H1 (cell line): ENCODE results near the gene COL1A1. TPM values are rescaled to one million over a fixed set of nuclear protein-coding genes. Genes with fewer than 3 reads are reported as not detected.

Source experiments
- CTCF ChIA-PET: fragments of 300-600 bp; sonication (Branson Sonifier 250); formaldehyde crosslinking; loops from one replicate; lab custom pipeline; 2021; ENCODE audit not compliant: partially characterized antibody; lab: Charles Lee
- POLR2A ChIA-PET: fragments of 300-600 bp; sonication (Branson Sonifier 250); formaldehyde crosslinking; loops from one replicate; lab custom pipeline; 2021; ENCODE audit warnings: inconsistent platforms; ENCODE audit not compliant: partially characterized antibody; lab: Charles Lee
- DNase-seq, 2 experiments: peaks; one replicate each; pipeline versions ENCODE4 v3.0.0 to v3.0.0-alpha.2; 2010 to 2022; ENCODE audit warnings: low spot score in 2 of 2, low read depth in 1 of 2, mixed read lengths in 1 of 2
- FAIRE-seq: peaks from 2 replicates; lab custom pipeline; 2011; peaks lifted over from hg19 to GRCh38; lab: Jason Lieb, UNC
- H2AFZ ChIP-seq: 2 replicates; pipeline ENCODE4 v1.8.1; 2012; ENCODE audit warnings: low read length, inconsistent platforms
- H2AK5ac ChIP-seq: 2 replicates; pipeline ENCODE4 v1.6.1; 2013; ENCODE audit warnings: low read depth, low read length
- H2BK120ac ChIP-seq: replicated peaks from 2 replicates; pipeline ENCODE3; 2013; ENCODE audit warnings: low read depth, low read length, inconsistent platforms
- H2BK12ac ChIP-seq: 2 replicates; pipeline ENCODE4 v1.6.1; 2013; ENCODE audit warnings: low read depth, low read length
- H2BK15ac ChIP-seq: 2 replicates; pipeline ENCODE4 v1.6.1; 2013; ENCODE audit warnings: low read length
- H2BK20ac ChIP-seq: 2 replicates; pipeline ENCODE4 v1.6.1; 2013; ENCODE audit warnings: low read length
- H2BK5ac ChIP-seq: 2 replicates; pipeline ENCODE4 v1.6.1; 2013; ENCODE audit warnings: low read depth, low read length
- H3K14ac ChIP-seq: 2 replicates; pipeline ENCODE4 v1.6.1; 2013; ENCODE audit warnings: inconsistent platforms; ENCODE audit not compliant: insufficient read length
- H3K18ac ChIP-seq: 2 replicates; pipeline ENCODE4 v1.6.1; 2013; ENCODE audit warnings: low read length; ENCODE audit errors: extremely low read depth
- H3K23ac ChIP-seq: 2 replicates; pipeline ENCODE4 v1.6.1; 2013; ENCODE audit warnings: inconsistent platforms; ENCODE audit not compliant: insufficient read length
- H3K23me2 ChIP-seq: 2 replicates; pipeline ENCODE4 v1.6.1; 2013; ENCODE audit warnings: low read depth, low read length
- H3K27ac ChIP-seq: 2 replicates; pipeline ENCODE4 v1.6.1; 2011; ENCODE audit warnings: low read depth, low read length, inconsistent platforms
- H3K27me3 ChIP-seq, 4 experiments: replicated peaks in 1 of 4; 1 replicate in 1 of 4; 2 replicates in 3 of 4; pipeline versions ENCODE4 v1.6.1 to v1.8.1; 2011 to 2013; ENCODE audit warnings: low read length in 3 of 4, mild to moderate bottlenecking in 3 of 4, inconsistent platforms in 2 of 4, mixed read lengths in 2 of 4, moderate library complexity in 1 of 4; ENCODE audit not compliant: control insufficient read depth in 3 of 4, insufficient read depth in 3 of 4; ENCODE audit errors: extremely low read depth in 1 of 4
- H3K36me3 ChIP-seq, 4 experiments: 2 replicates each; pipeline versions ENCODE4 v1.6.1 to v1.8.1; 2011 to 2013; ENCODE audit warnings: mild to moderate bottlenecking in 4 of 4, low read length in 3 of 4, moderate library complexity in 2 of 4, control low read depth in 1 of 4, inconsistent platforms in 1 of 4; ENCODE audit not compliant: insufficient read depth in 4 of 4, control insufficient read depth in 2 of 4
- H3K4ac ChIP-seq: replicated peaks from 2 replicates; pipeline ENCODE3; 2013; ENCODE audit warnings: low read length, low read depth, mixed read lengths, inconsistent platforms; ENCODE audit not compliant: insufficient read length
- H3K4me1 ChIP-seq, 4 experiments: replicated peaks in 1 of 4; 1 replicate in 1 of 4; 2 replicates in 3 of 4; pipeline versions ENCODE4 v1.6.1 to v1.8.1; 2011 to 2013; ENCODE audit warnings: low read length in 3 of 4, inconsistent platforms in 2 of 4, mixed read lengths in 1 of 4; ENCODE audit not compliant: insufficient read depth in 4 of 4, control insufficient read depth in 3 of 4
- H3K4me2 ChIP-seq, 2 experiments: 2 replicates each; pipeline versions ENCODE4 v1.6.1 to v1.8.1; 2011 to 2013; ENCODE audit warnings: low read depth in 2 of 2, low read length in 2 of 2, control low read depth in 1 of 2, inconsistent platforms in 1 of 2, mild to moderate bottlenecking in 1 of 2; ENCODE audit not compliant: insufficient read depth in 1 of 2
- H3K4me3 ChIP-seq, 4 experiments: fragments of 200-600, 300-600 bp in 1 of 4; sonication (generic), shearing (Covaris generic), sonication (Bioruptor Twin) in 1 of 4; 2 replicates each; pipeline versions ENCODE4 v1.5.1 to v1.8.1; 2011 to 2016; ENCODE audit warnings: low read length in 4 of 4, low read depth in 3 of 4, control low read depth in 2 of 4, inconsistent platforms in 2 of 4, mild to moderate bottlenecking in 2 of 4, mixed read lengths in 1 of 4, moderate library complexity in 1 of 4; ENCODE audit not compliant: insufficient read depth in 2 of 4; ENCODE audit errors: extremely low read depth in 1 of 4
- H3K56ac ChIP-seq: replicated peaks from 2 replicates; pipeline ENCODE3; 2013; ENCODE audit warnings: low read depth, mild to moderate bottlenecking, mixed read lengths, low read length, inconsistent platforms; ENCODE audit not compliant: insufficient read length
- H3K79me1 ChIP-seq: 2 replicates; pipeline ENCODE4 v1.6.1; 2013; ENCODE audit warnings: low read depth, low read length, control low read depth
- H3K79me2 ChIP-seq, 2 experiments: 2 replicates each; pipeline versions ENCODE4 v1.6.1 to v1.8.1; 2012 to 2013; ENCODE audit warnings: low read length in 2 of 2, mild to moderate bottlenecking in 2 of 2, inconsistent platforms in 1 of 2; ENCODE audit not compliant: insufficient read depth in 2 of 2, control insufficient read depth in 1 of 2
- H3K9ac ChIP-seq, 4 experiments: replicated peaks in 1 of 4; 1 replicate in 1 of 4; 2 replicates in 3 of 4; pipeline versions ENCODE4 v1.6.1 to v1.8.1; 2011 to 2013; ENCODE audit warnings: low read depth in 3 of 4, low read length in 3 of 4, control low read depth in 2 of 4, mild to moderate bottlenecking in 2 of 4, moderate library complexity in 2 of 4, inconsistent platforms in 1 of 4; ENCODE audit errors: extremely low read depth in 1 of 4
- H3K9me3 ChIP-seq, 2 experiments: 2 replicates each; pipeline versions ENCODE4 v1.6.1 to v1.8.1; 2012 to 2013; ENCODE audit warnings: mild to moderate bottlenecking in 2 of 2, moderate library complexity in 2 of 2, control low read depth in 1 of 2, inconsistent platforms in 1 of 2, low read depth in 1 of 2, low read length in 1 of 2, mixed read lengths in 1 of 2; ENCODE audit not compliant: insufficient read depth in 2 of 2
- H4K20me1 ChIP-seq, 2 experiments: replicated peaks in 1 of 2; 2 replicates each; pipeline versions ENCODE3 to v1.8.1; 2011 to 2013; ENCODE audit warnings: inconsistent platforms in 2 of 2, low read length in 2 of 2, mild to moderate bottlenecking in 1 of 2; ENCODE audit not compliant: insufficient read depth in 2 of 2, control insufficient read depth in 1 of 2
- H4K5ac ChIP-seq: 2 replicates; pipeline ENCODE4 v1.6.1; 2013; ENCODE audit warnings: low read length, low read depth, mixed read lengths, inconsistent platforms; ENCODE audit not compliant: insufficient read length
- H4K8ac ChIP-seq: 2 replicates; pipeline ENCODE4 v1.8.0; 2013; ENCODE audit warnings: mild to moderate bottlenecking, moderate library complexity, low read length, inconsistent platforms; ENCODE audit not compliant: insufficient read depth; ENCODE audit errors: extremely low read depth
- H4K91ac ChIP-seq: replicated peaks from 2 replicates; pipeline ENCODE3; 2013; ENCODE audit warnings: low read length, mixed read lengths, inconsistent platforms; ENCODE audit not compliant: insufficient read length
- GABPA ChIP-seq: IDR thresholded peaks from 2 replicates; pipeline ENCODE4 v1.6.1; 2011; ENCODE audit warnings: mild to moderate bottlenecking, low read length, moderate library complexity, borderline replicate concordance; ENCODE audit not compliant: insufficient read depth
- HDAC6 ChIP-seq: IDR thresholded peaks from one replicate; pipeline ENCODE4 v1.7.1; 2012; ENCODE audit warnings: low read depth, mild to moderate bottlenecking, inconsistent platforms, low read length, moderate library complexity
- JUN ChIP-seq: IDR thresholded peaks from 2 replicates; pipeline ENCODE4 v1.6.1; 2011; ENCODE audit warnings: low read depth, mild to moderate bottlenecking, improper control_type of control experiment, low read length
- MAFK ChIP-seq: IDR thresholded peaks from 2 replicates; pipeline ENCODE4 v1.6.1; 2012; ENCODE audit warnings: low read depth, mild to moderate bottlenecking, improper control_type of control experiment, low read length
- POLR2A ChIP-seq, 2 experiments: IDR thresholded peaks; 1 replicate in 1 of 2; 2 replicates in 1 of 2; pipeline ENCODE4 v1.6.1; 2011; ENCODE audit warnings: low read depth in 2 of 2, low read length in 2 of 2, mild to moderate bottlenecking in 2 of 2; ENCODE audit errors: control extremely low read depth in 1 of 2
- SAP30 ChIP-seq: fragments of 300-600 bp; sonication (generic); IDR thresholded peaks from 2 replicates; pipeline ENCODE4 v1.7.1; 2012; ENCODE audit warnings: low read length, moderate library complexity, mild to moderate bottlenecking, inconsistent platforms; ENCODE audit not compliant: insufficient read depth, insufficient replicate concordance
- TAF7 ChIP-seq: optimal IDR thresholded peaks from 2 replicates; pipeline ENCODE3; 2011; ENCODE audit warnings: low read depth, mild to moderate bottlenecking, inconsistent platforms, low read length, moderate library complexity, borderline replicate concordance
- WGBS, 2 experiments: shearing (Covaris generic) in 1 of 2; methylation state at CpG; one replicate each; pipeline versions ENCODE4 v1.1.6 to v1.1.7; 2013 to 2015; ENCODE audit warnings: low lambda C conversion rate in 2 of 2, mixed read lengths in 2 of 2, inconsistent platforms in 1 of 2, low coverage in 1 of 2, missing lambda C conversion rate in 1 of 2; ENCODE audit not compliant: insufficient replicate concordance in 2 of 2, insufficient coverage in 1 of 2, insufficient read length in 1 of 2; ENCODE audit errors: extremely low coverage in 1 of 2, missing lambda C conversion rate in 1 of 2; 5-methylcytosine and 5-hydroxymethylcytosine counted together
- polyA plus RNA-seq, 7 experiments: library from polyadenylated mRNA; depleted of rRNA in 3 of 7; stranded (reverse) in 5 of 7; unstranded in 2 of 7; fragments of >200 nt in 5 of 7; fragments of 200-250 nt in 2 of 7; gene quantifications; 1 replicate in 5 of 7; 2 replicates in 1 of 7; 4 replicates in 1 of 7; pipeline versions ENCODE4 v1.2.1 to v1.2.3, GENCODE V29; 2011 to 2013; ENCODE audit warnings: missing spikeins in 2 of 7, mixed read lengths in 2 of 7
- total RNA-seq: library from RNA; stranded (reverse); fragmentation: NEBNext Ultra II Directional; extraction: Animal tissue kit (Norgen Biotek cat#: 25700); gene quantifications from 2 replicates; pipeline ENCODE4 v1.2.1, GENCODE V29; 2021
- TF ChIP-seq, protein P1 (sequence below): IDR thresholded peaks from 2 replicates; pipeline ENCODE4 v1.6.1; 2012; ENCODE audit warnings: inconsistent platforms

Gene COL1A1
- total and polyA plus RNA-seq, 2 of the 8 experiments (the other 6 are each of a cell fraction or from before 2014, with no cell fraction given), result 14.1 to 80.4 TPM

DNA sequence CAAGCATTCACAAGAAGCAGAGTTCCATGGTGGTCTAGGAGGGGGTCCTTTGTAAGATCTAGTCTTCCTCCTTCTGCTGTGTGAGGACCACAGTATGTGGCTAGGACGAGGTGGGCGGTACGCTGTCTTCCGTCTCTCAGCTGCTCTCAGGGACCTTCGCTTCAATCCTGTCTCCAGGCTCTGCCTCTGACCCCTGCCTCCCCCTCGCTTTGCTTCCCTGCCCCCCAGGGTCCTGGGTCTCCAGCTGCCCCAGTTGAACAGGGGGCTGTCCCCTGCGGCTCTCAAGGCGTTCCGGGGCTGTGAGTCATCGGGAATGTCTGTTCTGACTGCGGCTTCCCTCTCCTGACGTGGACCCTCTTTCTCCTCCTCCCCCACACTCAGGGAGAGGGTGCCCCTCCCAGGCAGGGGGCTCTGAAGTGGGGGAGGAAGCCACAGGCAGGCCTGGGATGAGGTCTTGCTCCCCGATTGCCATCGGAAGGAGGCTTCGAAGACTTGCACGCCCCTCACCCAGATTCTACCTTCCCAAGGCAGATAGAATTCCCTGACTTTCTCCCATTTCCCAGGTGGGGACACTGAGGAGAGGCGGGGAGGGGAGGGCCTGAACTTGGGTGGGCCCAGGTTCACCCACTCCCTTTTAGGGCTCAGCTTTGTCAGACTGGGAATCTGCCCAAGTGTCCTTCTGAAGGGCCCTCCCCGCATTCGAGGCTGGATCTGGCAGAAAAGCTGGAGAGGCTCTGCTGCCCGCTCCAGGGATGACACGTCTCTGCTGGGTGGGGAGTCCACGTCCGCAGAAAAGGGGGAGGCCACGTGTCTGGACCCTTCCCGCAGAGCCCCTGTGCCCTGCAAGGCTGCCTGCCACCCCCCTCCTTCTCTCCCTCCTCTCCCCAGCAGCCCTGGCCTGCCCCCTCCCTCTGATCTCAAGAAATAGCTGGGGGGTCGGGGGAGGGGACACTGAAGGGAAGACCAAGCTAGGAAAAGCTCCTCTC, 9.1 kb upstream of the COL1A1 start:
- Histone ChIP-seq H3K23ac (no peak overlapping the region), H4K20me1 (no peaks in the 10 kb centered on the region), H2BK5ac (peak overlapping the region; percentile 96; the same call in 1 of the 2 replicates), H3K9me3 (no peaks in the 10 kb centered on the region), H2BK12ac (peak overlapping the region; percentile 100; the same call in 1 of the 2 replicates), H4K5ac (peak overlapping the region; percentile 42), H3K36me3 (no peaks in the 10 kb centered on the region), H3K4me1 (peaks cover 20 to 47% (median 39%) of the 10 kb centered on the region in 4 experiments), H3K18ac (peak overlapping the region; percentile 95), H4K8ac (peak overlapping the region; percentile 28; the same call in 1 of the 2 replicates), H3K27me3 (peaks cover 0 to 2% (median under 1%) of the 10 kb centered on the region in 4 experiments; a peak in 1 of 7 replicates), H3K23me2 (no peaks in the 10 kb centered on the region; the same call in 1 of the 2 replicates), H4K91ac (peak overlapping the region; percentile 94), H3K79me1 (no peaks in the 10 kb centered on the region), H3K14ac (no peak overlapping the region), H2BK20ac (peak overlapping the region; percentile 100), H3K4me2 (peak overlapping the region; percentile 39 to 47), H3K4ac (peak overlapping the region; percentile 24), H3K56ac (no peak overlapping the region), H2AFZ (no peak overlapping the region), H3K4me3 (no peak overlapping the region; a peak in 1 of 8 replicates), H3K79me2 (no peaks in the 10 kb centered on the region), H3K27ac (no peak overlapping the region), H2AK5ac (peak overlapping the region; percentile 97; the same call in 1 of the 2 replicates), H2BK15ac (peak overlapping the region; percentile 100), H2BK120ac (peak overlapping the region; percentile 90), H3K9ac (peak overlapping the region in 2 of 4 experiments; percentile 19 to 25; a peak in 3 of 7 replicates)
- WGBS, 2 experiments, result 30% methylated on average over 19 of the region's 26 CpGs; no CpG with 5 or more reads in 1 of the 2 experiments
- POLR2A ChIA-PET, result interaction anchor here (0.7 to 3.2 kb wide), 8 partner anchors 10 to 148 kb away, joined by 3 to 17 read pairs (median 3); partner anchors contain the start of genes COL1A1, SGCA and TMEM92
- CTCF ChIA-PET, result interaction anchor here (0.6 to 24.4 kb wide), 10 partner anchors 4 to 163 kb away, joined by 3 to 1349 read pairs (median 7); partner anchors contain the start of genes COL1A1, EME1, MRPL27 and TMEM92
- FAIRE-seq (no peak), DNase-seq (peak; percentile 67 to 81)
- no peak for TF ChIP-seq MAFK
- TF ChIP-seq POLR2A (IDR thresholded peaks at IDR 0.05; ENCODE audit: control extremely low read depth in 1 of 2, low read depth in 2 of 2, low read length in 2 of 2), result no peak
- peak; percentile 56; the same call in 1 of the 2 replicates for TF ChIP-seq JUN
- no peak for TF ChIP-seq HDAC6
- no peak for TF ChIP-seq GABPA
- TF ChIP-seq, protein P1, sequence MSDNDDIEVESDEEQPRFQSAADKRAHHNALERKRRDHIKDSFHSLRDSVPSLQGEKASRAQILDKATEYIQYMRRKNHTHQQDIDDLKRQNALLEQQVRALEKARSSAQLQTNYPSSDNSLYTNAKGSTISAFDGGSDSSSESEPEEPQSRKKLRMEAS, result no peak
- TF ChIP-seq TAF7, result no peak
- no peak for TF ChIP-seq SAP30
